Adrenal gland (tissue), 12 donors: ENCODE measurements around the gene COX19. TPM values are rescaled to one million over a fixed set of nuclear protein-coding genes. Genes with fewer than 3 reads are reported as not detected.
A peak's percentile ranks its signal among the peaks of the same experiment; 100 is the strongest.

Source experiments
- DNase-seq, 7 donors: peaks; one replicate each; pipeline ENCODE4 v3.0.0-alpha.2; 2019 to 2020
- H3K27ac ChIP-seq, 5 donors: fragments of 200-600 bp; sonication (generic) in 4 of 5; 1 replicate in 3 of 5; 2 replicates in 2 of 5; pipeline versions ENCODE4 v1.5.1 to v1.8.0; 2016 to 2020; ENCODE audit warnings: mild to moderate bottlenecking in 1 of 5
- H3K27me3 ChIP-seq: fragments of 200-600 bp; 2 replicates; pipeline ENCODE4 v1.8.0; 2021
- H3K36me3 ChIP-seq, 2 donors: fragments of 200-600 bp; replicated peaks in 1 of 2; 1 replicate in 1 of 2; 2 replicates in 1 of 2; pipeline versions ENCODE4 v1.5.1 to v1.8.0; 2018 to 2022
- H3K4me1 ChIP-seq, 2 donors: fragments of 200-600 bp; replicated peaks in 1 of 2; 1 replicate in 1 of 2; 2 replicates in 1 of 2; pipeline versions ENCODE4 v1.5.1 to v1.8.0; 2018 to 2021
- H3K4me3 ChIP-seq, 4 donors: fragments of 200-600 bp; sonication (generic) in 3 of 4; one replicate each; pipeline ENCODE4 v1.5.1; 2016 to 2018
- H3K9me3 ChIP-seq, 3 donors: fragments of 200-600 bp; sonication (generic) in 1 of 3; replicated peaks in 1 of 3; 1 replicate in 2 of 3; 2 replicates in 1 of 3; pipeline versions ENCODE4 v1.5.1 to v1.8.0; 2016 to 2021
- CTCF ChIP-seq, 6 experiments: fragments of 450-650 bp in 4 of 6; fragments of 200-600 bp in 2 of 6; sonication (generic) in 1 of 6; IDR thresholded peaks; 1 replicate in 5 of 6; 2 replicates in 1 of 6; pipeline versions ENCODE4 v1.5.1 to v1.8.0; 2016 to 2021; ENCODE audit warnings: antibody characterized with exemption in 6 of 6, mild to moderate bottlenecking in 2 of 6, moderate library complexity in 1 of 6
- POLR2A ChIP-seq, 2 donors: fragments of 450-650 bp; IDR thresholded peaks; one replicate each; pipeline ENCODE4 v1.6.1; 2017; ENCODE audit warnings: antibody characterized with exemption in 2 of 2, mild to moderate bottlenecking in 2 of 2, moderate library complexity in 1 of 2
- WGBS, 4 donors: extraction: QIAGEN DNeasy Blood & Tissue Kit in 2 of 4; methylation state at CpG; one replicate each; pipeline versions ENCODE4 v1.1.5 to v1.1.7; 2013 to 2017; 5-methylcytosine and 5-hydroxymethylcytosine counted together
- intact Hi-C, 2 donors: fragments of 100-400 bp; cut with DNase I; formaldehyde crosslinking; loops; one replicate each; pipeline versions ENCODE4 v1.14.1 to v1.15.0; 2022 to 2023
- polyA plus RNA-seq, 3 donors: library from polyadenylated mRNA; stranded (reverse); fragments of 200-250 nt in 2 of 3; fragments of 350-450 nt in 1 of 3; fragmentation: Illumina TruSeq in 1 of 3; extraction: RNeasy Lipid Tissue Mini Kit (QIAGEN cat#74804) in 1 of 3; gene quantifications; one replicate each; pipeline ENCODE4 v1.2.3, GENCODE V29; 2013 to 2014
- total RNA-seq, 9 donors: library from RNA; depleted of rRNA in 4 of 9; stranded (reverse); fragments of >200 nt in 4 of 9; fragments of 120-200 nt in 1 of 9; fragmentation: NEBNext Ultra II Directional in 1 of 9; extraction: Animal tissue kit (Norgen Biotek cat#: 25700) in 1 of 9; gene quantifications; one replicate each; pipeline versions ENCODE4 v1.1.0 to v1.2.4, GENCODE V29; 2013 to 2023
- donor health status: healthy with polysubstance abuse.
- donor health status: Bipolar disorder and iron deficiency.
- donor health status: DM: yes; HTN: yes; CAD: no.
- donor health status: DM: no; HTN: no; CAD: no.
- donor health status: DM: no; HTN: no; CAD: no.
- donor health status: DM: yes; HTN: yes; CAD: no.

Gene COX19
- total and polyA plus RNA-seq, 12 donors, result 9.1 to 32.4 (median 18.9) TPM

- 54 to 80% (median 60%) methylated on average over 11 to 40 of the region's 40 CpGs for WGBS, 4 donors
- intact Hi-C loops, result no loop called here
- no peaks in the 10 kb centered on the region for H3K36me3 ChIP-seq
- no peaks in the 10 kb centered on the region for H3K27me3 ChIP-seq
- DNase-seq, result peak in 6 of 7 donors; percentile 49 to 80 (median 65)
- no peaks in the 10 kb centered on the region for H3K9me3 ChIP-seq
- peak overlapping the region in 1 of 5 donors; percentile 70 for H3K27ac ChIP-seq
- no peaks in the 10 kb centered on the region for H3K4me1 ChIP-seq
- TF ChIP-seq POLR2A (IDR thresholded peaks at IDR 0.05) (no peak), CTCF (IDR thresholded peaks at IDR 0.05) (no peak)
- H3K4me3 ChIP-seq, result no peak overlapping the region
Measured at GRCh38 chr7:923108-924041, 52.0 kb downstream of the COX19 start.

- 60 to 67% (median 64%) methylated on average over 7 to 29 of the region's 29 CpGs for WGBS, 4 donors
- peak overlapping the region in 1 of 5 donors; percentile 70 for H3K27ac ChIP-seq
- H3K27me3 ChIP-seq, result no peaks in the 10 kb centered on the region
- H3K36me3 ChIP-seq, result no peaks in the 10 kb centered on the region
- intact Hi-C loops, result no loop called here
- no peaks in the 10 kb centered on the region for H3K9me3 ChIP-seq
- DNase-seq, result peak in 5 of 7 donors; percentile 6 to 14 (median 7)
- no peaks in the 10 kb centered on the region for H3K4me1 ChIP-seq
- H3K4me3 ChIP-seq, result no peak overlapping the region
- TF ChIP-seq POLR2A (IDR thresholded peaks at IDR 0.05), result no peak
- TF ChIP-seq CTCF (IDR thresholded peaks at IDR 0.05), result no peak
Measured at GRCh38 chr7:922334-923107, 52.8 kb downstream of the COX19 start.

- intact Hi-C loops, result no loop called here
- H3K4me1 ChIP-seq, result no peaks in the 10 kb centered on the region
- DNase-seq, result peak in 6 of 7 donors; percentile 5 to 47 (median 12)
- WGBS, 4 donors, result 60 to 78% (median 71%) methylated on average over 6 to 36 of the region's 36 CpGs
- no peak overlapping the region for H3K27ac ChIP-seq
- TF ChIP-seq CTCF (IDR thresholded peaks at IDR 0.05), result no peak
- no peak for TF ChIP-seq POLR2A (IDR thresholded peaks at IDR 0.05)
- no peaks in the 10 kb centered on the region for H3K27me3 ChIP-seq
- H3K4me3 ChIP-seq, result no peak overlapping the region
- H3K36me3 ChIP-seq, result no peaks in the 10 kb centered on the region
- H3K9me3 ChIP-seq, result no peaks in the 10 kb centered on the region
Measured at GRCh38 chr7:921581-922333, 53.6 kb downstream of the COX19 start.
